Thyroid gland (tissue), 4 donors: ENCODE data around the gene LARP1B.

Source experiments
- POLR2A ChIP-seq, 2 donors: fragments of 450-650 bp; IDR thresholded peaks; one replicate each; pipeline ENCODE4 v1.6.1; 2017; ENCODE audit warnings: antibody characterized with exemption in 2 of 2, mild to moderate bottlenecking in 2 of 2, moderate library complexity in 1 of 2
- TF ChIP-seq, protein P1 (sequence below), 6 experiments: fragments of 200-600 bp in 3 of 6; fragments of 450-650 bp in 3 of 6; sonication (generic) in 3 of 6; IDR thresholded peaks; one replicate each; pipeline ENCODE4 v1.5.1; 2016 to 2019; ENCODE audit warnings: antibody characterized with exemption in 6 of 6, mild to moderate bottlenecking in 2 of 6, inconsistent platforms in 1 of 6, moderate library complexity in 1 of 6

DNA sequence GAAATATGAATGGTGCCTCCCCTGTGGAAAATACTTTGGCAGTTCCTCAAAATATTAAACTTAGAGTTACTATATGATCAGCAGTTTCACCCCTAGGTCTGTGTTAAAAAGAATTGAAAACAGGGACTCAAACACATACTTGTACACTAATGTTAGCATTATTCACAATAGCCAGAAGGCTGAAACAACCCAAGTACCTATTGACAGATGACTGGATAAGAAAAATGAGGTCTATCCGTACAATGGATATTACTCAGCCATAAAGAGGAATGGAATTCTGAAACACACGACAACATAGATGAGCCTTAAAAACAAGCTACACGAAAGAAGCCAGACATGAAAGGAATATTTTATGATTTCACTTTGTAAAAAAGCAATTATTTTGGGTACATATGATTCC, 171.6 kb downstream of the LARP1B start:
- no peak for TF ChIP-seq POLR2A (IDR thresholded peaks at IDR 0.05)
- TF ChIP-seq, protein P1, sequence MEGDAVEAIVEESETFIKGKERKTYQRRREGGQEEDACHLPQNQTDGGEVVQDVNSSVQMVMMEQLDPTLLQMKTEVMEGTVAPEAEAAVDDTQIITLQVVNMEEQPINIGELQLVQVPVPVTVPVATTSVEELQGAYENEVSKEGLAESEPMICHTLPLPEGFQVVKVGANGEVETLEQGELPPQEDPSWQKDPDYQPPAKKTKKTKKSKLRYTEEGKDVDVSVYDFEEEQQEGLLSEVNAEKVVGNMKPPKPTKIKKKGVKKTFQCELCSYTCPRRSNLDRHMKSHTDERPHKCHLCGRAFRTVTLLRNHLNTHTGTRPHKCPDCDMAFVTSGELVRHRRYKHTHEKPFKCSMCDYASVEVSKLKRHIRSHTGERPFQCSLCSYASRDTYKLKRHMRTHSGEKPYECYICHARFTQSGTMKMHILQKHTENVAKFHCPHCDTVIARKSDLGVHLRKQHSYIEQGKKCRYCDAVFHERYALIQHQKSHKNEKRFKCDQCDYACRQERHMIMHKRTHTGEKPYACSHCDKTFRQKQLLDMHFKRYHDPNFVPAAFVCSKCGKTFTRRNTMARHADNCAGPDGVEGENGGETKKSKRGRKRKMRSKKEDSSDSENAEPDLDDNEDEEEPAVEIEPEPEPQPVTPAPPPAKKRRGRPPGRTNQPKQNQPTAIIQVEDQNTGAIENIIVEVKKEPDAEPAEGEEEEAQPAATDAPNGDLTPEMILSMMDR (IDR thresholded peaks at IDR 0.05): no peak
